ENCODE measurements around the gene EVX2.

Gene EVX2

GRCh38 chr2:176127774-176128072 lies 44.0 kb upstream of the EVX2 start:
- Histone ChIP-seq H3K9me3 (ENCODE audit: insufficient read depth, low read depth, low read length) (no peaks in the 10 kb centered on the region), H3K9ac (ENCODE audit: low read depth, low read length) (no peak overlapping the region), H3K4me3 (ENCODE audit: low read length) (no peak overlapping the region), H3K4me1 (ENCODE audit: insufficient read depth, low read length) (peaks cover 16% of the 10 kb centered on the region; the same call in 1 of the 2 replicates), H3K36me3 (ENCODE audit: insufficient read depth, low read length) (no peaks in the 10 kb centered on the region), H3K27me3 (ENCODE audit: insufficient read depth, low read length) (peaks cover 100% of the 10 kb centered on the region), H3K27ac (ENCODE audit: low read depth, low read length) (no peak overlapping the region)
- 34% methylated on average over 3 of the region's 4 CpGs for WGBS

GRCh38 chr2:176126929-176127773 lies 43.4 kb upstream of the EVX2 start:
- H3K9me3 ChIP-seq (ENCODE audit: insufficient read depth, low read depth, low read length), result no peaks in the 10 kb centered on the region
- no peak overlapping the region for H3K27ac ChIP-seq (ENCODE audit: low read depth, low read length)
- no peak overlapping the region for H3K9ac ChIP-seq (ENCODE audit: low read depth, low read length)
- H3K36me3 ChIP-seq (ENCODE audit: insufficient read depth, low read length), result no peaks in the 10 kb centered on the region
- WGBS, result 9% methylated on average over 6 of the region's 13 CpGs
- no peak overlapping the region for H3K4me3 ChIP-seq (ENCODE audit: low read length)
- peaks cover 12% of the 10 kb centered on the region; the same call in 1 of the 2 replicates for H3K4me1 ChIP-seq (ENCODE audit: insufficient read depth, low read length)
- H3K27me3 ChIP-seq (ENCODE audit: insufficient read depth, low read length), result peaks cover 100% of the 10 kb centered on the region

- H3K27me3 ChIP-seq (ENCODE audit: insufficient read depth, low read length), result peaks cover 100% of the 10 kb centered on the region
- peaks cover 12% of the 10 kb centered on the region; the same call in 1 of the 2 replicates for H3K4me1 ChIP-seq (ENCODE audit: insufficient read depth, low read length)
- no peak overlapping the region for H3K9ac ChIP-seq (ENCODE audit: low read depth, low read length)
- H3K36me3 ChIP-seq (ENCODE audit: insufficient read depth, low read length), result no peaks in the 10 kb centered on the region
- H3K9me3 ChIP-seq (ENCODE audit: insufficient read depth, low read depth, low read length), result no peaks in the 10 kb centered on the region
- no peak overlapping the region for H3K27ac ChIP-seq (ENCODE audit: low read depth, low read length)
- no peak overlapping the region for H3K4me3 ChIP-seq (ENCODE audit: low read length)
- WGBS, result 18% methylated on average over 6 of the region's 6 CpGs
Observed at GRCh38 chr2:176125772-176126054, 42.0 kb upstream of the EVX2 start.

GRCh38 chr2:176124947-176125771 lies 41.4 kb upstream of the EVX2 start:
- Histone ChIP-seq H3K4me3 (ENCODE audit: low read length) (no peak overlapping the region), H3K9ac (ENCODE audit: low read depth, low read length) (no peak overlapping the region), H3K36me3 (ENCODE audit: insufficient read depth, low read length) (no peaks in the 10 kb centered on the region), H3K27me3 (ENCODE audit: insufficient read depth, low read length) (peaks cover 100% of the 10 kb centered on the region), H3K27ac (ENCODE audit: low read depth, low read length) (no peak overlapping the region), H3K4me1 (ENCODE audit: insufficient read depth, low read length) (peaks cover 12% of the 10 kb centered on the region; the same call in 1 of the 2 replicates), H3K9me3 (ENCODE audit: insufficient read depth, low read depth, low read length) (no peaks in the 10 kb centered on the region)
- WGBS, result 32% methylated on average over 9 of the region's 9 CpGs

GRCh38 chr2:176124110-176124946 lies 40.6 kb upstream of the EVX2 start:
- Histone ChIP-seq H3K36me3 (ENCODE audit: insufficient read depth, low read length) (no peaks in the 10 kb centered on the region), H3K9me3 (ENCODE audit: insufficient read depth, low read depth, low read length) (no peaks in the 10 kb centered on the region), H3K9ac (ENCODE audit: low read depth, low read length) (no peak overlapping the region), H3K4me3 (ENCODE audit: low read length) (no peak overlapping the region), H3K4me1 (ENCODE audit: insufficient read depth, low read length) (peaks cover 12% of the 10 kb centered on the region; the same call in 1 of the 2 replicates), H3K27me3 (ENCODE audit: insufficient read depth, low read length) (peaks cover 100% of the 10 kb centered on the region), H3K27ac (ENCODE audit: low read depth, low read length) (no peak overlapping the region)
- WGBS, result 16% methylated on average over 30 of the region's 34 CpGs

- no peak overlapping the region for H3K9ac ChIP-seq (ENCODE audit: low read depth, low read length)
- no peaks in the 10 kb centered on the region for H3K36me3 ChIP-seq (ENCODE audit: insufficient read depth, low read length)
- no peak overlapping the region for H3K27ac ChIP-seq (ENCODE audit: low read depth, low read length)
- H3K4me1 ChIP-seq (ENCODE audit: insufficient read depth, low read length), result peaks cover 7% of the 10 kb centered on the region; the same call in 1 of the 2 replicates
- H3K4me3 ChIP-seq (ENCODE audit: low read length), result no peak overlapping the region
- peaks cover 100% of the 10 kb centered on the region for H3K27me3 ChIP-seq (ENCODE audit: insufficient read depth, low read length)
- 3% methylated on average over 40 of the region's 40 CpGs for WGBS
- no peaks in the 10 kb centered on the region for H3K9me3 ChIP-seq (ENCODE audit: insufficient read depth, low read depth, low read length)
Observed at GRCh38 chr2:176123411-176124109, 39.8 kb upstream of the EVX2 start.

- Histone ChIP-seq H3K9ac (ENCODE audit: low read depth, low read length) (no peak within 1 kb of the TSS), H3K27me3 (ENCODE audit: insufficient read depth, low read length) (peaks cover 100% of the 10 kb centered on the region), H3K9me3 (ENCODE audit: insufficient read depth, low read depth, low read length) (no peaks in the 10 kb centered on the region), H3K27ac (ENCODE audit: low read depth, low read length) (no peak within 1 kb of the TSS), H3K36me3 (ENCODE audit: insufficient read depth, low read length) (no peaks in the 10 kb centered on the region), H3K4me1 (ENCODE audit: insufficient read depth, low read length) (no peaks in the 10 kb centered on the region; the same call in 1 of the 2 replicates), H3K4me3 (ENCODE audit: low read length) (peak within 1 kb of the TSS; percentile 36)
- 1% methylated on average over 84 of the region's 84 CpGs for WGBS
Observed at GRCh38 chr2:176122683-176123410, 39.1 kb upstream of the EVX2 start, which contains the start of gene HOXD9. TSS of gene HOXD9 (plus strand) at chr2:176122719. CDS start at chr2:176122769, 50 bp downstream.

- no peak overlapping the region for H3K9ac ChIP-seq (ENCODE audit: low read depth, low read length)
- no peak overlapping the region for H3K27ac ChIP-seq (ENCODE audit: low read depth, low read length)
- H3K9me3 ChIP-seq (ENCODE audit: insufficient read depth, low read depth, low read length), result peaks cover under 1% of the 10 kb centered on the region; the same call in 1 of the 2 replicates
- H3K4me3 ChIP-seq (ENCODE audit: low read length), result peak overlapping the region; percentile 36
- peaks cover 100% of the 10 kb centered on the region for H3K27me3 ChIP-seq (ENCODE audit: insufficient read depth, low read length)
- no peaks in the 10 kb centered on the region; the same call in 1 of the 2 replicates for H3K4me1 ChIP-seq (ENCODE audit: insufficient read depth, low read length)
- WGBS, result under 1% methylated on average over 44 of the region's 47 CpGs
- H3K36me3 ChIP-seq (ENCODE audit: insufficient read depth, low read length), result no peaks in the 10 kb centered on the region
Observed at GRCh38 chr2:176122052-176122682, 38.4 kb upstream of the EVX2 start.

- no peak overlapping the region for H3K9ac ChIP-seq (ENCODE audit: low read depth, low read length)
- H3K4me3 ChIP-seq (ENCODE audit: low read length), result no peak overlapping the region
- H3K27ac ChIP-seq (ENCODE audit: low read depth, low read length), result no peak overlapping the region
- peaks cover 100% of the 10 kb centered on the region for H3K27me3 ChIP-seq (ENCODE audit: insufficient read depth, low read length)
- peaks cover 7% of the 10 kb centered on the region; the same call in 1 of the 2 replicates for H3K9me3 ChIP-seq (ENCODE audit: insufficient read depth, low read depth, low read length)
- WGBS, result 5% methylated on average over 53 of the region's 53 CpGs
- H3K4me1 ChIP-seq (ENCODE audit: insufficient read depth, low read length), result no peaks in the 10 kb centered on the region; the same call in 1 of the 2 replicates
- no peaks in the 10 kb centered on the region for H3K36me3 ChIP-seq (ENCODE audit: insufficient read depth, low read length)
Observed at GRCh38 chr2:176121190-176122051, 37.7 kb upstream of the EVX2 start.

Data from HUES64 (cell line).